GM12872 (cell line): ENCODE measurements around the gene AOC1.

Experiments
- CTCF ChIP-seq: IDR thresholded peaks from 3 replicates; pipeline ENCODE4 v1.5.1; 2011; ENCODE audit warnings: low read depth, mild to moderate bottlenecking, low read length, moderate library complexity; ENCODE audit not compliant: insufficient read depth

AOC1 gene

GRCh38 chr7:150852371-150852905 lies at the start of gene AOC1:
Gene AOC1, plus strand, starts transcription at chr7:150852517. Its CDS starts 3,954 bp downstream, at chr7:150856471.
- TF ChIP-seq CTCF: no peak

GRCh38 chr7:150803161-150803860 lies 49.0 kb upstream of the AOC1 start:
- TF ChIP-seq CTCF: no peak

- TF ChIP-seq CTCF: no peak
Observed at GRCh38 chr7:150804802-150805201, 47.5 kb upstream of the AOC1 start.

- no peak for TF ChIP-seq CTCF
Observed at GRCh38 chr7:150805864-150806263, 46.5 kb upstream of the AOC1 start.

- no peak for TF ChIP-seq CTCF
Observed at GRCh38 chr7:150806454-150806853, 45.9 kb upstream of the AOC1 start.

GRCh38 chr7:150806863-150807262 lies 45.5 kb upstream of the AOC1 start:
- no peak for TF ChIP-seq CTCF

GRCh38 chr7:150814328-150815001 lies 37.9 kb upstream of the AOC1 start:
- no peak for TF ChIP-seq CTCF
